Right atrium auricular region (tissue), 2 donors: ENCODE data around the gene GPR39. TPM values are rescaled to one million over a fixed set of nuclear protein-coding genes. Genes with fewer than 3 reads are reported as not detected.
"Not testable (repeated sequence)": the region's sequence is repeated elsewhere in the genome, so short reads cannot be mapped to it uniquely, and the experiment has no call there.

Experiments used
- DNase-seq: peaks from one replicate; pipeline ENCODE4 v3.0.0-alpha.2; 2019; ENCODE audit warnings: low spot score
- H3K27ac ChIP-seq, 2 donors: fragments of 200-600 bp; sonication (generic); 1 replicate in 1 of 2; 2 replicates in 1 of 2; pipeline ENCODE4 v1.5.1; 2016 to 2019
- H3K27me3 ChIP-seq, 2 donors: fragments of 200-600 bp; sonication (generic); one replicate each; pipeline versions ENCODE4 v1.5.1 to v1.6.0; 2017 to 2019
- H3K36me3 ChIP-seq: fragments of 200-600 bp; sonication (generic); one replicate; pipeline ENCODE4 v1.5.1; 2016
- H3K4me1 ChIP-seq, 2 donors: fragments of 200-600 bp; sonication (generic); one replicate each; pipeline versions ENCODE4 v1.5.1 to v1.6.0; 2017 to 2019
- H3K4me3 ChIP-seq, 2 donors: fragments of 200-600 bp; sonication (generic); 1 replicate in 1 of 2; 2 replicates in 1 of 2; pipeline ENCODE4 v1.5.1; 2017 to 2019; ENCODE audit warnings: mild to moderate bottlenecking in 1 of 2, moderate library complexity in 1 of 2
- H3K9me3 ChIP-seq, 2 donors: fragments of 200-600 bp; sonication (generic); one replicate each; pipeline ENCODE4 v1.5.1; 2019
- total RNA-seq, 2 donors: library from RNA; depleted of rRNA; stranded (reverse); fragments of >200 nt; gene quantifications; one replicate each; pipeline ENCODE4 v1.1.0, GENCODE V29; 2016
- TF ChIP-seq, protein P1 (sequence below), 2 donors: fragments of 200-600 bp; sonication (generic); IDR thresholded peaks; one replicate each; pipeline ENCODE4 v1.5.1; 2019; ENCODE audit warnings: antibody characterized with exemption in 2 of 2

The GPR39 gene
- total RNA-seq, 2 donors from 2014 or later: 1.0 TPM; not detected in 1

DNA sequence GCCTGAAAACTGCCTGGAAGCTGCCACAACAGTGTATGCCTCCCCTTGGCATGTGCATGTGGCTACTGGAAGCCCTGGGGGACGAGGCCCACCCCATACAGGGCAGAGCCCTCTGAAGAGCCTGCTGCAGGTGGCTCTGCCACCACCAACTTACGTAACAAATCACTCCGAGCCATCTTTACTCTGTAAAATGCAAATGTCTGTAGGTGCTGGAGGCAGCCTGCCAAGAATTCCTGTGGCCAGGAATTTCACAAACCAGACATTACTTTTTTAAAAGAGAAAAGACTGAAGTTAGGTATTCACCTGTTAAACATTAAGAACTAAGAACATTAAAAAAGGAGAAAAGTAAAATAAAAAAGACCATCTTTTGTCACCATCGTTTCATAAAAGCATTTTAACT, 106.3 kb downstream of the GPR39 start:
- Histone ChIP-seq H3K4me3 (no peak overlapping the region), H3K9me3 (no peaks in the 10 kb centered on the region)

GRCh38 chr2:132537061-132537460, 120.5 kb downstream of the GPR39 start:
- H3K4me1 ChIP-seq, H3K9me3 ChIP-seq, DNase-seq, H3K27ac ChIP-seq, H3K27me3 ChIP-seq, H3K4me3 ChIP-seq, H3K36me3 ChIP-seq: not testable (repeated sequence)

More for the DNA sequence above, 106.3 kb downstream of the GPR39 start:
- Histone ChIP-seq H3K27me3 (no peaks in the 10 kb centered on the region), H3K36me3 (no peaks in the 10 kb centered on the region), H3K4me1 (no peaks in the 10 kb centered on the region), H3K27ac (no peak overlapping the region)
- TF ChIP-seq, protein P1, sequence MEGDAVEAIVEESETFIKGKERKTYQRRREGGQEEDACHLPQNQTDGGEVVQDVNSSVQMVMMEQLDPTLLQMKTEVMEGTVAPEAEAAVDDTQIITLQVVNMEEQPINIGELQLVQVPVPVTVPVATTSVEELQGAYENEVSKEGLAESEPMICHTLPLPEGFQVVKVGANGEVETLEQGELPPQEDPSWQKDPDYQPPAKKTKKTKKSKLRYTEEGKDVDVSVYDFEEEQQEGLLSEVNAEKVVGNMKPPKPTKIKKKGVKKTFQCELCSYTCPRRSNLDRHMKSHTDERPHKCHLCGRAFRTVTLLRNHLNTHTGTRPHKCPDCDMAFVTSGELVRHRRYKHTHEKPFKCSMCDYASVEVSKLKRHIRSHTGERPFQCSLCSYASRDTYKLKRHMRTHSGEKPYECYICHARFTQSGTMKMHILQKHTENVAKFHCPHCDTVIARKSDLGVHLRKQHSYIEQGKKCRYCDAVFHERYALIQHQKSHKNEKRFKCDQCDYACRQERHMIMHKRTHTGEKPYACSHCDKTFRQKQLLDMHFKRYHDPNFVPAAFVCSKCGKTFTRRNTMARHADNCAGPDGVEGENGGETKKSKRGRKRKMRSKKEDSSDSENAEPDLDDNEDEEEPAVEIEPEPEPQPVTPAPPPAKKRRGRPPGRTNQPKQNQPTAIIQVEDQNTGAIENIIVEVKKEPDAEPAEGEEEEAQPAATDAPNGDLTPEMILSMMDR (IDR thresholded peaks at IDR 0.05): no peak
- DNase-seq: no peak

DNA sequence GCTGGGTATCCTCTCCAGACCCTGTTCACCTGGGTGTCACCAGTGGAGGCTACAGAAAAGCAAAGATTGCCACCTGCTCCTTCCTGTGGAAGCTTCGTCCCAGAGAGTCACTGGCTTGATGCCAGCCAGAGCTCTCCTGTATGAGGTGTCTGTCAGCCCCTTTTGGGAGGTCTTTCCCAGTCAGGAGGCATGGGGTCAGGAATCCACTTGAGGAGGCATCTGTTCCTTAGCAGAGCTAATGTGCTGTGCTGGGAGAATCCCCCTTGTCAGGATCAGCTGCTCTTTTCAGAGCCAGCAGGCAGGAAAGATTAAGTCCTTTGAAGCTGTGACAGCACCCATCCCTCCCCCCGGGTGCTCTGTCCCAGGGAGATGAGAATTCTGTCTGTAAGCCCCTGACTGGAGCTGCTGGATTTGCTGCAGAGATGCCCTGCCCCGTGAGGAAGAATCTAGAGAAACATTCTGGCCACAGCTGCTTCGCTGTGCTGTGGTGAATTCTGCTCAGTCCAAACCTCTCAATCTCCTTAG, 121.8 kb downstream of the GPR39 start:
- peaks cover 0 to 9% of the 10 kb centered on the region in 2 donors for H3K9me3 ChIP-seq
- no peaks in the 10 kb centered on the region for H3K36me3 ChIP-seq
- no peaks in the 10 kb centered on the region for H3K27me3 ChIP-seq
- no peak overlapping the region for H3K4me3 ChIP-seq
- peak; percentile 7 for DNase-seq
- TF ChIP-seq, protein P1 (IDR thresholded peaks at IDR 0.05): no peak
- H3K4me1 ChIP-seq: no peaks in the 10 kb centered on the region
- H3K27ac ChIP-seq: no peak overlapping the region

- H3K27me3 ChIP-seq: no peaks in the 10 kb centered on the region
- H3K27ac ChIP-seq: no peak overlapping the region
- no peak for DNase-seq
- no peaks in the 10 kb centered on the region for H3K36me3 ChIP-seq
- TF ChIP-seq, protein P1 (IDR thresholded peaks at IDR 0.05): no peak
- H3K9me3 ChIP-seq: peaks cover 0 to 14% of the 10 kb centered on the region in 2 donors
- H3K4me1 ChIP-seq: no peaks in the 10 kb centered on the region
- no peak overlapping the region for H3K4me3 ChIP-seq
These were observed 123.6 kb downstream of the GPR39 start for GRCh38 chr2:132540166-132540565.

GRCh38 chr2:132542953-132543569, 126.5 kb downstream of the GPR39 start:
- no peaks in the 10 kb centered on the region for H3K27me3 ChIP-seq
- H3K27ac ChIP-seq: no peak overlapping the region
- peaks cover 0 to 14% of the 10 kb centered on the region in 2 donors for H3K9me3 ChIP-seq
- no peaks in the 10 kb centered on the region for H3K4me1 ChIP-seq
- H3K36me3 ChIP-seq: no peaks in the 10 kb centered on the region
- no peak overlapping the region for H3K4me3 ChIP-seq
- peak; percentile 16 for DNase-seq
- TF ChIP-seq, protein P1 (IDR thresholded peaks at IDR 0.05): no peak

DNA sequence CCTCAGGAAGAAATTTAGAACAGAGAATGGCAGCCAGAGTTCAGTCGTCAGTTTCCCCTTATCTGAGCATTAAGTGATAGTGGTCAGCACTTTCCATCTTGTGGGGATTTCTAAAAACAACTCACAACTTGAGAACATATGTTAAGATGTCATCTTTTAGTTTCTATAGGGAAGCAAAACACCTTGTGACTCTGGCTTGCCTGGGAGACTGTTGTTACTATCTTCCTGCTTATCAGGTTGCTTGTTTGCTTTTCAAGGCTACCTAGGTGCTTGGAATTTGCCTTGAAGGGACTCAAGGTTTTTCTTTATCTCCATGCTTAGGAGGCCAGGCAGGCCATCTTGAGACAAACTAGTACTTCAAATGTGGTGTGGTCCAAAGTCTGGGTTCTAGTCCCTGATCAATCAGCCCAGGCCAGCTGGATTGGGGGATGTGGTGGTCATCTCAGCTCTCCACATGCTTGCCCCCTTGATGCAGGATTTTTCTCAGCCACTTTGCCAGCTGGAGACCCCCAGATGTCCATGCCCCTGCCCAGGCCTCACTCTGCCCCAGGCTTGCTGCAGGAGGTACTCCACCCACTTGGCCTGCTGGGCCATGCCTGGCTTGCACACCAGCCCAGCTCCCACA, 127.5 kb downstream of the GPR39 start:
- TF ChIP-seq, protein P1 (IDR thresholded peaks at IDR 0.05): no peak
- Histone ChIP-seq H3K9me3 (peaks cover 0 to 14% of the 10 kb centered on the region in 2 donors), H3K4me1 (no peaks in the 10 kb centered on the region), H3K4me3 (no peak overlapping the region), H3K27me3 (no peaks in the 10 kb centered on the region), H3K36me3 (no peaks in the 10 kb centered on the region), H3K27ac (no peak overlapping the region)
- peak; percentile 11 for DNase-seq
